Measurements from ENCODE around the gene RNF133. TPM values are rescaled to one million over a fixed set of nuclear protein-coding genes. Genes with fewer than 3 reads are reported as not detected.

Gene RNF133, protein sequence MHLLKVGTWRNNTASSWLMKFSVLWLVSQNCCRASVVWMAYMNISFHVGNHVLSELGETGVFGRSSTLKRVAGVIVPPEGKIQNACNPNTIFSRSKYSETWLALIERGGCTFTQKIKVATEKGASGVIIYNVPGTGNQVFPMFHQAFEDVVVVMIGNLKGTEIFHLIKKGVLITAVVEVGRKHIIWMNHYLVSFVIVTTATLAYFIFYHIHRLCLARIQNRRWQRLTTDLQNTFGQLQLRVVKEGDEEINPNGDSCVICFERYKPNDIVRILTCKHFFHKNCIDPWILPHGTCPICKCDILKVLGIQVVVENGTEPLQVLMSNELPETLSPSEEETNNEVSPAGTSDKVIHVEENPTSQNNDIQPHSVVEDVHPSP
- not detected for total RNA-seq

DNA sequence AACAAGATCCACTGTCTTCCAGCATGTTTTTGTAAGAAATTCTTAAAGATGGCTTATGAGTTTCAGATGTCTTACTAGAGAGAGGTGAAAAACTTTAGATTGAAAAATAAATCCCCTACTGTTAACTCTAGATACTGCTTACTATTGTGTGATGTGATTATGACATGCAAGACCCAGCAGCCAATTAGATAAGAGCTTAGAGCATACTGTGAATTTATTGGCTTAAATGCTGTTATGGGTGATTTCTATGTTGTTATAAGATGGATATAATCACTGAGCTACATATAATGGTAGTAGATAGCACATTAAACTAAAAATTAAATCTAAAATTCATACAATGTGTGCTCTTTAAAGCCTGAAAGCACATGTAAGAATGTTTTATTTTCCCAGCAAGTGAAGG is at the start of gene RNF133:
Gene RNF133, minus strand, starts transcription at position 101 of the 400 bp plus-strand sequence. CDS start 199 bp downstream, outside the sequence.
- Mint-ChIP-seq H3K4me3 (no peak within 1 kb of the TSS), H3K27me3 (no peaks in the 10 kb centered on the region), H3K4me1 (no peaks in the 10 kb centered on the region), H3K36me3 (no peaks in the 10 kb centered on the region), H3K27ac (no peak within 1 kb of the TSS), H3K9me3 (peaks cover 2% of the 10 kb centered on the region)
- DNase-seq (no peak), ATAC-seq (ENCODE audit: low read depth) (no peak)
- POLR2A ChIA-PET: no interaction called here

- POLR2A ChIA-PET: no interaction called here
Measured at GRCh38 chr7:122748195-122748594, 49.3 kb upstream of the RNF133 start.

GRCh38 chr7:122746948-122747347 is 48.0 kb upstream of the RNF133 start:
- DNase-seq: no peak
- no peak overlapping the region for H3K27ac Mint-ChIP-seq
- no peak overlapping the region for H3K4me3 Mint-ChIP-seq
- no peaks in the 10 kb centered on the region for H3K4me1 Mint-ChIP-seq
- no peaks in the 10 kb centered on the region for H3K36me3 Mint-ChIP-seq
- H3K9me3 Mint-ChIP-seq: no peaks in the 10 kb centered on the region
- H3K27me3 Mint-ChIP-seq: no peaks in the 10 kb centered on the region
- no peak for ATAC-seq (ENCODE audit: low read depth)
- POLR2A ChIA-PET: no interaction called here

More at GRCh38 chr7:122748195-122748594, 49.3 kb upstream of the RNF133 start:
- Mint-ChIP-seq H3K4me3 (no peak overlapping the region), H3K27me3 (no peaks in the 10 kb centered on the region), H3K27ac (no peak overlapping the region), H3K4me1 (no peaks in the 10 kb centered on the region), H3K36me3 (no peaks in the 10 kb centered on the region), H3K9me3 (no peaks in the 10 kb centered on the region)
- DNase-seq (no peak), ATAC-seq (ENCODE audit: low read depth) (no peak)

- Mint-ChIP-seq H3K9me3 (no peaks in the 10 kb centered on the region), H3K4me1 (no peaks in the 10 kb centered on the region), H3K36me3 (no peaks in the 10 kb centered on the region), H3K27me3 (no peaks in the 10 kb centered on the region), H3K4me3 (no peak overlapping the region), H3K27ac (no peak overlapping the region)
- DNase-seq (no peak), ATAC-seq (ENCODE audit: low read depth) (no peak)
- POLR2A ChIA-PET: no interaction called here
Measured at GRCh38 chr7:122743211-122743610, 44.3 kb upstream of the RNF133 start.

DNA sequence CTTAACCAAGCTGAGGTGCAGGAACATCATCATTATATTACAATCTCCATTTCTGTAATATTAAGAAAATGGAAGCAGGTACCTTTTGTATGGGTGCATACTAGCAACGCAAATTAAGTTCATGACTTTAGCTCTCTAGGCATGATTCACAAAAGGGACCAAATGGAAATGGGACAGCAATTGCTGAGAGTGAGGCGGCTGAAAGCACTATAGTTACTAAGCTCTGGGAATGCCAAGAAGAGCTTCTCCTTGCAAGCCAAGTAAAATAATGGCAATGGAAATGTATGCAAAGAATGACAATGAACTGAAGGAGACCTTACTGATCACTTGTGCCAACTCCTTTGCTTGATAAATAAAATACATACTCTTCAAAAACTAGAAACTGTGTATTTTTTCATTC is 40.0 kb upstream of the RNF133 start:
- DNase-seq: no peak
- Mint-ChIP-seq H3K9me3 (no peaks in the 10 kb centered on the region), H3K36me3 (no peaks in the 10 kb centered on the region), H3K27me3 (no peaks in the 10 kb centered on the region), H3K4me1 (no peaks in the 10 kb centered on the region), H3K27ac (no peak overlapping the region), H3K4me3 (no peak overlapping the region)
- POLR2A ChIA-PET: no interaction called here
- ATAC-seq (ENCODE audit: low read depth): no peak

DNA sequence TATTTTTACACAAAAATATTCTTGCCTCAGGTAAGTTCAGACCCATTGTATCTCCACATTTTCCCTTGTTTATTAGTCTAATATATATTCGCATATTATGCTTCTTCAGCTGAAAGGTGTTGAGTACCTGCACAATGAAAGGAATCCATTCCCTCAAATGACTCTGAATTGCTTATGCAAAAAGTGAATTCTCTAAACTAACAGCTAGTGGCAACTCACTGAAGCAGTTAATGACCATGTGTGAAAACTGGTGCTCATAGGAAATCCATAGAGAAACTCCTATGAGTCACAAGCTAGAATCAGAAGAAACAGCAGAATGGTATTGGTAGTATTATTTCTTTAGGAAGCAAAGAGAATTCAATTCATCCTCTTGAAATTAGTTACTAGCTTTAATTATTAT is 37.3 kb upstream of the RNF133 start:
- ATAC-seq (ENCODE audit: low read depth) (no peak), DNase-seq (no peak)
- Mint-ChIP-seq H3K36me3 (no peaks in the 10 kb centered on the region), H3K4me1 (no peaks in the 10 kb centered on the region), H3K9me3 (no peaks in the 10 kb centered on the region), H3K27me3 (no peaks in the 10 kb centered on the region), H3K27ac (no peak overlapping the region), H3K4me3 (no peak overlapping the region)
- POLR2A ChIA-PET: no interaction called here

GRCh38 chr7:122727759-122728158 is 28.8 kb upstream of the RNF133 start:
- no peaks in the 10 kb centered on the region for H3K36me3 Mint-ChIP-seq
- H3K4me3 Mint-ChIP-seq: no peak overlapping the region
- POLR2A ChIA-PET: no interaction called here
- DNase-seq (no peak), ATAC-seq (ENCODE audit: low read depth) (no peak)
- no peaks in the 10 kb centered on the region for H3K4me1 Mint-ChIP-seq
- H3K27ac Mint-ChIP-seq: no peak overlapping the region
- H3K27me3 Mint-ChIP-seq: no peaks in the 10 kb centered on the region
- no peaks in the 10 kb centered on the region for H3K9me3 Mint-ChIP-seq

- H3K36me3 Mint-ChIP-seq: no peaks in the 10 kb centered on the region
- no peak overlapping the region for H3K27ac Mint-ChIP-seq
- no peaks in the 10 kb centered on the region for H3K9me3 Mint-ChIP-seq
- H3K27me3 Mint-ChIP-seq: no peaks in the 10 kb centered on the region
- no peak for ATAC-seq (ENCODE audit: low read depth)
- no peak overlapping the region for H3K4me3 Mint-ChIP-seq
- H3K4me1 Mint-ChIP-seq: no peaks in the 10 kb centered on the region
- POLR2A ChIA-PET: no interaction called here
- DNase-seq: no peak
Measured at GRCh38 chr7:122727354-122727753, 28.4 kb upstream of the RNF133 start.

GRCh38 chr7:122726881-122727280 is 28.0 kb upstream of the RNF133 start:
- H3K36me3 Mint-ChIP-seq: no peaks in the 10 kb centered on the region
- H3K4me1 Mint-ChIP-seq: no peaks in the 10 kb centered on the region
- POLR2A ChIA-PET: no interaction called here
- H3K27me3 Mint-ChIP-seq: no peaks in the 10 kb centered on the region
- DNase-seq (no peak), ATAC-seq (ENCODE audit: low read depth) (no peak)
- H3K4me3 Mint-ChIP-seq: no peak overlapping the region
- no peak overlapping the region for H3K27ac Mint-ChIP-seq
- H3K9me3 Mint-ChIP-seq: no peaks in the 10 kb centered on the region

- H3K4me3 Mint-ChIP-seq: no peak overlapping the region
- H3K27me3 Mint-ChIP-seq: no peaks in the 10 kb centered on the region
- POLR2A ChIA-PET: no interaction called here
- H3K4me1 Mint-ChIP-seq: no peaks in the 10 kb centered on the region
- H3K27ac Mint-ChIP-seq: no peak overlapping the region
- ATAC-seq (ENCODE audit: low read depth) (no peak), DNase-seq (no peak)
- H3K9me3 Mint-ChIP-seq: no peaks in the 10 kb centered on the region
- no peaks in the 10 kb centered on the region for H3K36me3 Mint-ChIP-seq
Measured at GRCh38 chr7:122724366-122724765, 25.4 kb upstream of the RNF133 start.

DNA sequence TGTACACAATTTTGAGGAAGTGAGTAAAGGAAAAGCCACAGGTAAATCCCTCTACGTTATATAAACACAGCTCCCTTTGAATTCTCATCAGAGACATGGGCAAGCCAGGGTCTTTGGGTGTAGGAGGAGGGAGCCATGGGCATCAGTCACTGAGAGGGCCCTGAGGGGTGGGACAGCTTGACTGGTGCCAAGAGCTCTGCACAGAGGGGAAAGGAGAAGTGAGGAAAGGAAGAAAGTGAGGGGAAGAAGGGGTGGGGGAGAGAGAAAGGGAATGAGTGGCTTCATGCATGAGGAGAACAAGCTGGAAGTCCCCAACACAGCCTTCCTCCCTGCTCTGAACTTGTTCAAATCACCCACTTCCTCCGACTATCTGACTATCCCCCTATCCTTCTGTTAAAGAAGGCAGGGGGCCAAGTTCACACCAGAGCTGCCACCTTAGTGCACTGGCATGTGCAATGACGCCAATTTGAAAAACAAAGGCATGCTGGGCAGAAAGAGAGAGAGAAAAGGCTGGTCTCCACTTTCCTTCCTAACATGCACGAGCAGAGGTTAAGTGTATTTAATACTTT is 20.2 kb upstream of the RNF133 start:
- H3K4me1 Mint-ChIP-seq: no peaks in the 10 kb centered on the region
- H3K36me3 Mint-ChIP-seq: no peaks in the 10 kb centered on the region
- no peak overlapping the region for H3K27ac Mint-ChIP-seq
- POLR2A ChIA-PET: no interaction called here
- H3K9me3 Mint-ChIP-seq: no peaks in the 10 kb centered on the region
- DNase-seq (no peak), ATAC-seq (ENCODE audit: low read depth) (no peak)
- H3K4me3 Mint-ChIP-seq: no peak overlapping the region
- no peaks in the 10 kb centered on the region for H3K27me3 Mint-ChIP-seq

GRCh38 chr7:122717356-122718089 is 18.6 kb upstream of the RNF133 start:
- no peak overlapping the region for H3K4me3 Mint-ChIP-seq
- H3K4me1 Mint-ChIP-seq: no peaks in the 10 kb centered on the region
- H3K9me3 Mint-ChIP-seq: no peaks in the 10 kb centered on the region
- ATAC-seq (ENCODE audit: low read depth) (no peak), DNase-seq (no peak)
- POLR2A ChIA-PET: no interaction called here
- no peaks in the 10 kb centered on the region for H3K36me3 Mint-ChIP-seq
- no peaks in the 10 kb centered on the region for H3K27me3 Mint-ChIP-seq
- no peak overlapping the region for H3K27ac Mint-ChIP-seq

- no peak for ATAC-seq (ENCODE audit: low read depth)
- Mint-ChIP-seq H3K27me3 (no peaks in the 10 kb centered on the region), H3K4me1 (no peaks in the 10 kb centered on the region), H3K9me3 (no peaks in the 10 kb centered on the region), H3K36me3 (no peaks in the 10 kb centered on the region), H3K4me3 (no peak overlapping the region), H3K27ac (no peak overlapping the region)
- POLR2A ChIA-PET: no interaction called here
- DNase-seq: no peak
Measured at GRCh38 chr7:122715183-122715582, 16.3 kb upstream of the RNF133 start.

DNA sequence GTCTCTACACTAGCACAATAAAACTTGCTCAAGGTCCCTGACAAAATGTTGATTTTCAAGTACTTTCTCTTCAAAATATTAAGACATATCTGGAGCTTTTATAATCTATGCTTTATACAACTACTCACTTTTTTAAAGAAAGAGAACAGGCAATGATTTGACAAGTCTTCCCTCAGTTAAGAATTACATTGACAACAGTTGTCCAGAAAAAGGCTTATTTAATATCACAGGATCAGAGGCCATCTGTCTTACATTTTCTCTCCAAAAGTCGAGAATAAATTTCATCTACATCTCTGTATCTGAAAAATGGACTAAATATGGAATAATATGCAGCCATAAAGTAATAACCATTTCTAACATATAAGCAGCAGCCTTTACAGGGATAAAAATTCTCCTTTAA is 12.0 kb upstream of the RNF133 start:
- H3K36me3 Mint-ChIP-seq: no peaks in the 10 kb centered on the region
- no peak overlapping the region for H3K4me3 Mint-ChIP-seq
- H3K4me1 Mint-ChIP-seq: no peaks in the 10 kb centered on the region
- no peaks in the 10 kb centered on the region for H3K27me3 Mint-ChIP-seq
- ATAC-seq (ENCODE audit: low read depth) (no peak), DNase-seq (no peak)
- POLR2A ChIA-PET: no interaction called here
- H3K27ac Mint-ChIP-seq: no peak overlapping the region
- no peaks in the 10 kb centered on the region for H3K9me3 Mint-ChIP-seq

All from activated naive CD8-positive, alpha-beta T cell treated with anti-CD3 and anti-CD28 coated beads, Interleukin-2, amount 10 ng/mL, durations not matched to agents 7 days and 5 days (primary cell).